NK-92 (cell line): ENCODE measurements around the gene SLC15A3.
A peak's percentile ranks its signal among the peaks of the same experiment; 100 is the strongest.
"Not testable (repeated sequence)": the region's sequence is repeated elsewhere in the genome, so short reads cannot be mapped to it uniquely, and the experiment has no call there.

Source experiments
- DNase-seq: peaks from one replicate; lab custom pipeline; 2025; ENCODE audit not compliant: unreplicated experiment; lab: John Stamatoyannopoulos, UW

The SLC15A3 gene

DNA sequence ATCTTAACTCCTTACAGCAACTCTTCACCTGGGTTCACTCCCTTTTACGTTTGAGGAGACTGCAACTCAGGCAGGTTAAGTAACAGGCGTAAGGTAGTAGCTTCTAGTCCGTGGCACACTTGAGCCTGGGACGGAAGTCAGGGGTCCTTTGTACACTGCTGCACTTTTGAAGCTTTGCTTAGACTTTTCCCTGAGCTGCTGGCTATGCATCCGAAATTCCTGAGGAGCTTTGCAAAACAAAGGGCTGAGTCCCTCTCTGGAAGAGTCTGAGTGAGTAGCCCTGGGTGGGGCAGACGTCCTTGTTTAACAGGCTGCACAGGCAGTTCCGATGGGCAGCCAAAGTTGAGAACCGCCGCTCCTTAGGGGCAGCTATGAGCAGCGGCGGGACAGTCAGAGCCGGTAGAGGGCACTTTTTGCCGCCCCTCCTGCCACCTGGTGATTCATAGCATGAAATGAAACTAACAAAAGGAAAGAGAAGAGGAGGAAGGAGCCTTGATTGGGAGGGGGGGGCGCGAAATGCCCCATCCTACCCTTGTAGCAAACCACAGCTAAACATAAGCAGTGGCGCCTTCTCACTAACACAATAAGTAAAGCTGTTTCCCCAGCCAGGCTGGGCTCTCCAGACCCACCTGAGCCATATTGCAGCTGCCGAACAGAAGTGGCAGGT, 36.6 kb downstream of the SLC15A3 start:
- no peak for DNase-seq

DNA sequence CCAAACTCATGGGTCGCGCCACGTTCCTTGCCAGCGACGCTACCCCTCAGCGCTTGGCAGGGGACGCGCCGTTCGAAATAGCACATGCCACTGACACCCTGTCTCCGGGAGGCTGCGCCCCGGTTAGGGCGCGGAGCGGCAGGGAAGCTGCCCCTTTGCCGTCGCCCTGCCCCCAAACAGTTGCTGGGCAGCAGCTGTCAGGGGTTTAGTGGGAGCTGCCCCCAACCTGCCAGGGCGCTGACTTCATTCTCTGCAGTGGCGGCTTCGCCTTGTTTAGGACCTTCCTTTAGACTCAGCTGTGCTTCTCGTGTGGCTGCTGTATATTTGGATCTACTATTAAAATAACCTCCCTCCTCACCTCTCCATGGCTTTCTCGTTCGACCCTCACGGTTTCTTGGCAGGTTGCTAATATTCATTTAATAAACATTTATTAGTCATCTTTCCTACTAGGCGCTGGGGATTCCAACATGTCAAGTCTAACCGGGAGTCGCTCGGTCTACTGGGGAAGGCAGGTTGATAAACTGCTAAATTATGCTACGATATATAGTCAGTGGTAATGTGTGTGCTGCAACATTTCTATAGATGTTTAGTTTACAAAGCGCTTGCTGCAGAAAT, 37.2 kb downstream of the SLC15A3 start:
- no peak for DNase-seq

DNA sequence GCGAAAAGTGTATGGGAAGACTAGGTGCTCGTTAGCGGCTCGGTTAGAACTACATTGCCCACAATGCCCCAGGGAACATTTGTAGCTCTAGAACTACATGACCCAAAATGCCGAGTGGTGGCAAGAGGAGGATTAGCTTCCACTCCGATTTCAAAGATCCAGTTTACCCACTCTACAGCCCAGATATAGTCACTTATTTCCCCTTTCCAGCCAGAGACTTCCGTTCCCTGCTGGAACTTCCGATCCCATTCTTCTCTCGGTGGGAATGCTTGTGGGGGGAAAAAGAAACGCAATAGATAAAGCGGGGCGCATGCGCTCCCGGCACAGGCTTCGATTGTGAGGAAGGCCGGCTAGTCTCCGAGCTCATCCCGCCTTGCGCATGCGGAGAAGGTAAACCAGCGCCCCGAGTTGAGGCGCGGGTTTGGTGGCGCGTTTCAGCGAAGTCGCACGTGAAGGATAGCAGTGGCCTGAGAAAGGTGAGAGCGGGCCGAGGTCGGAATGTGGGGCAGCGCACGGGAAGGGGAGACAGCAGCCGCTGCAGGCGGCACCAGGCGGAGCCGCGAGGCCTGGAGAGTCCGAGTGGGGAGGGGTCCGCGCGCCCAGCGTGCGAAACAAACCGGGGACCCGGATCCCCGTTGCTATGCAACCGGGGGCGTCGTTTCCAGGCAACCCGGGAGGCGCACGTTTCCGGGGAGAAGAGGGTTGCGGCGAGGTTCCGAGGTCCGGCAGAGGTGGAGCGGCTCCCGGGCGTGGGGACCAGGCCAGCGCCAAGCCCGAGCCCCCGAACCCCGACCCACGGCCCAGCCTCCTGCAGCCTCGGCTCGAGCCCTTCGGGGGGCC, 38.0 kb downstream of the SLC15A3 start, which contains the start of gene TMEM109:
Gene TMEM109, plus strand, starts transcription at position 366 of the 840 bp plus-strand sequence. CDS start 5,536 bp downstream, outside the sequence.
- peak; percentile 57 for DNase-seq

DNA sequence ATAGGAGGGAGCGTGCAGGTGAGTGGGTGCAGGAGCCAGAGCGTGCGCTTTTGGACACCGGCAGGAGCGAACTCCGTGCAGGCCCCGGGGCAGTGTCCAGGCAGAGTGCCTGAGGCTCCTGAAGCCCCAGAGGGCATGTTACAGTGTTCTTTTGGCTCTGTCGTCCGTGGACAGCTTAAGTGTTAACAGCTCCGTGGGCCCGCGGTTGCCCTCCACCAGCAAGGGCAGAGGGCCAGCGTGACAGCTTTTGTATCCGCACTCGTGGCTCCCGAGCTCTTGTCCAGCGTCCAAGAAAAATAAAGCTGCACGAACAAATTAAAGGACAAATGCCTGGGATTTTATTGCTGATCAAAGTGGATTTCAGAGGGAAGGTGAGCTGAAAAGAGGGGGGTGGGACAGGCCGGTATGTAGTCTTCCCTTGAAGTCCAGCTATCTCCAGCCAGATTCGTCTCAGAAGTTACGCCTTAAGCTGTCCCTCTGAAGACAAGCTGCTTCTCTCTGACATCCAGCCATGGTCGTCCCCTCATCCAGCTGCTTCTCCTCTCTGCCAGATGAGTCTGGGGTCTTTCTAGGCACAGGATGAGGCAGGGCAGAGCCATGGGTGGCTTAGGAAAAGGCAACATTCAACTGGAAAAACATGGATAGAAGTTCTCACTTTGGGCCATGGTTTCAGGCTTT, 39.0 kb downstream of the SLC15A3 start:
- DNase-seq = no peak

DNA sequence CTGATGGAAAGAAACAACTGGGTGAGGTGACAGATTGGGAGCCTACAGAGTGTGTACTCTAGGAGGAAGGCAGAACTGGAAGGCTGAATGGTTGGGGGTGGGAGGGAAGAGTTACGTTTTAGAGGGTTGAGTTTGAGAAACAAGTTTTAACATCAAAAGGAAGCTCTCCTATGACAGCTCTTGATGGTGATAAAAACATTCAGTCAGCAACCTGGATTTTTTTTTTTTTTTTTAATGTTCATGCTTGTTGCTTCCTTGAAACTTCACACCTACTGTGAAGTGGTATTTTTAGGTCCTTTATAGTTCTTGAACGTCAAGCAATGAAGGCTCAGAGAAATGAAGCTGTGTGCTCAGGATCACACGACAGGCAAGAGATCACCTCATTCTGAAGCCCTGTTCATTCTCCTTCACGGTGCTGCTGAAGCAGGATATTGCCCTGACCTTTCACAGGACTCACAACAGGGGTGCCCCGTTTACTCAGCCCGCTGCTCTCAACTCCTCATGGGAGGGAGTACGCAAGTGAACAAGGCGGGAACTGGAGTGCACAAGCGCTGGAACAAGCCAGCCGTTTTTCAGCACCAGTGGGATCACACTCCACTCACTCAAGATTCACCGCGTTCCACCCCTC, 39.6 kb downstream of the SLC15A3 start:
- DNase-seq = no peak

DNA sequence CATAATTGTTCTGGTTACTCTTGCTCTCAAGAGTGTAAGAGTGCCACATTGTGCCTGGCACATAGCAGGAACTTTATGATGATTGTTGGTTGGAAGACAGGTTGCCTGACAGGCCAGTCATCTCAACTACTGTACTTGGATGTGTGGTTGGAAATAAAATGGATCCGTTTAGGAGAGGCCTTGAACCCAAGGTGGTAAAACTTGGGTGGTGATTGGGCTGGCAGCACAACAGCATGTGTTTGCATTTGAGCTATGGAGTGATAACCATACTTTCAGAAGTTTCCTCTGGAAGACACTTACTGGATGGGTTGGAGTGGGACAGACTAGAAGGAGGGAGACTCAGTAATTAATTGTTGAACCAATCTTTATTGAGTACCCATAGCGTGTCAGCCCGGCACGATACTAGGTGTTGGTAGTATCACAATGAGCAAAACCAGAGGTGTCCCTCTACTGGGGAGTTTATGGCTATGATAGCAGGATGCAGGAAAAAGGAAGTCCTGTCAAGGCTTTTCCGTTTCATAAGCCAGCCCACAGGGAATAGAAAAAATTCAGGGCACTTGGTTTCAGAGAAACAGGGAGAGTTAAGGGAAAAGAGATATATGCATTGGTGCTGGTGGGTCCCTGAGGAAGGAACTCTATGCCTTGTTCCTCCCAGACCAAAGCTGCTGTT, 41.1 kb downstream of the SLC15A3 start:
- no peak for DNase-seq

DNA sequence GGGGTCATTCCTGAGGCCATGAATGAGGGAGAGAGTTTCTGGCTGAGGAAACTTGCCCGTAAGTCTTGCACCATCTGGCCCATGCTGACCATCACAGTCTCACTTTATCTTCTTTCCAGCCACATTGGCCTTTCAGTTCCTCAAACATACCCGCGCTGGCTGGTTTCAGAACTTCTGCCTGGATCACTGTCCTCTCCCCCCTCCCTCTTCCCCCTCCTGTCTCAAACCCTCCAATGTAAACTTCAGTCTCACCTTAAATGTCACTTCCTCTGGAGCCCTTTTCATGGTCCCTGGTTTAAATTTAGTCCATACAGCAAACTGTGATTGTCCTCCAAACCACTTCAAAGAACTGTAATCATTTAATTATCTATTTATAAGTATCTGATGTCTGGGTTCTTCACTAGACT, 41.7 kb downstream of the SLC15A3 start:
- DNase-seq = no peak

DNA sequence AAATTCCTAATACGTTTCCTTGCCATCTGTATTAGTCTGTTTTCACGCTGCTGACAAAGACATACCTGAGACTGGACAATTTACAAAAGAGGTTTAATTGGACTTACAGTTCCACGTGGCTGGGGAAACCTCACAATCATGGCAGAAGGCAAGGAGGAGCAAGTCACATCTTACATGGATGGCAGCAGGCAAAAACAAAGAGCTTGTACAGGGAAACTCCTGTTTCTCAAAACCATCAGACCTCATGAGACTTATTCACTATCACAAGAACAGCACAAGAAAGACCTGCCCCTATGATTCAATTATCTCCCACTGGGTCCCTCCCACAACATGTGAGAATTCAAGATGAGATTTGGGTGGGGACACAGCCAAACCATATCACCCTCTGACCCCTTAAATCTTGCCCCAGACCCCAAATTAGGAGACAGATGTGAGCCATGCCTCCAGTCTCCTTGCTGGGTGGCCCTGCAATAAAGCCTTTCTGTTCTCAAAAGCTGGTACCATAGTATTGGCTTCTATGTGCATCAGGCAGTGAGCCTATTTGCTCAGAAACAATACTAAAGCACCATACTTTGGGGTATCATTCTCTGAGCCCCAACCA, 42.2 kb downstream of the SLC15A3 start:
- DNase-seq = not testable (repeated sequence)

DNA sequence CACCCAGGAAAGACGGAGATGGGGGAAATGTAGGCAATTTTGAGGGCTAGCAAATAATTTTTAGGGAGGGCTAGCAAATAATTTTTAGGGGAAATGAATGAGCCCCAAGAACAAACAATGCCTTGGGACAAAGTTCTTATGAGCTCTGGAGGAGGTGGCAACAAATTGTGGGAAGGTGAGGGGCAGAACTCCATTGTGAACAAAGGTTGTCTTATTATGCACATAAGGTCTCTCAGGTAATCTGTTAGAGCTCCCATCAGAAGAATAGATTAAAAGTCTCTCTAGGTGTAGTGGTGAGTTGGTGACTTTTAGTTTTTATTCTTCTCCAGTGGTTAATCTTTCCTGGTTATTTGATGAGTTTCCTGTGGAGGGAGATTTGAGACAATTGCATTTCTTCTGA, 43.2 kb downstream of the SLC15A3 start:
- DNase-seq = no peak

DNA sequence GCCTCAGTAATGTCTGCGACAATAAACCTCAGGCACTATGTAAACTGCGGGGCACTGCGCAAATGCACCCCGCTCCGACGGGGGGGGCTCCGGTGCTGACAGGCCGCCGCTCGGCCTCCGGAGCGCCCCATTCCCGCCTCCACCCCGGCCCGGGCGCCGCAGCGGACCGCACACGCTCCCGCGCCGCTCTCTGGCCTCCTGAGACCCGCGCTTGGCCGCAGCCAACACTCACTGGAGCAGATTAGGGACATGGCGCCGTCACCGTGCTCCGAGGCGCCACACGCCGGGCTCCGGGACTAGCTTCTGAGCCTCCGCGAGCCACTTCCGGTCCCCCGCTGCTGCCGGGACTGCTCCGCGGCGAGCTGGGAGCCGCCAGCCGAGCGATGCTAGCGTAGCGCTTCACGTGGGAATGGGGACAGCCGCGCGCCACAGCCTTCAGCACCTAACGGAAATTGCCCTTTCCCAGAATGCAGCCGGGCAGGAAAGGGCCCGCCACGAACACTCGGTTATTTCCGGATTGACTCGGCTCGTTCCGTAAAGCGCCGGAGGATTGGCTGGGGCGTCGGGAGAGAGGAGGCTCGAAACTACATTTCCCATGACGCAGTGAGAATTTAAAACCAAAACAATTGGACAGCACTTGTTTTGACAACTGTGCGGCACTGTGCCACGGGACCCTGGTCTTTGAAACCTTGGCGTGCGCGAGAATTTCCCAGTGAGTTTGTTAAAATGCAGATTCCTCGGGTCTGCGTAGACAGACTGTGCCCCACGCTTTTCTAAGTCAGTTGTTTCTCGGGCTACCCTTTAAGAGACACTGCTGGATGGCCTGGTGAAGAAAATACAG, 45.6 kb downstream of the SLC15A3 start, which contains the start of gene PRPF19:
Gene PRPF19, minus strand, starts transcription at position 454 of the 841 bp plus-strand sequence. Its CDS starts 203 bp downstream, at position 251.
- DNase-seq = peak; percentile 85

DNA sequence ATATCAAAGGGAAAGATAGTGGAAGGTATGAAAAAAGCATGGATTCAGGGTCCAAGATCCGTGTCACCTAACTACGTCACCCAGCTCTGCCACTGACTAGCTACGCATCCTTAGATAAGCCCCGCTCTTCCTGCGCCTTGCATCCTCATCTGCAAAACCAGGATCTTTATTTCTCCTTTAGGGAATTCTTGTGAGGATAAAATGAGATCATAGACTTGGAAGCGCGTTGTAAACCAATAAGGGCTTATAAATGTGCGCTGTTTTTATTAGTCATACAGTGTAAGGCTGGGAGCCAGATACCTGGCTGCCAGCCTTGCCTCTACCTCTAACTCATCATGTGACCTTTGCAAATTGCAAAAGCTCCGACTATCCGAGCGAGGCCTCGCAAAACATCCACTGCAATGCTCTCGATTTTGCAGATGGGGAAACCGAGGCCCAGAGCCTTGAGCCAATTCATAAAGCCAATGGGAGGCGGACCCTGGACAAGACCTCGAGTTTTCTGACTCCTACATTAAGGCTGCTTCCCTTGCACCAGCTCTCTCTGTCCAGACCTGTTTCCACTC, 46.3 kb downstream of the SLC15A3 start:
- no peak for DNase-seq

DNA sequence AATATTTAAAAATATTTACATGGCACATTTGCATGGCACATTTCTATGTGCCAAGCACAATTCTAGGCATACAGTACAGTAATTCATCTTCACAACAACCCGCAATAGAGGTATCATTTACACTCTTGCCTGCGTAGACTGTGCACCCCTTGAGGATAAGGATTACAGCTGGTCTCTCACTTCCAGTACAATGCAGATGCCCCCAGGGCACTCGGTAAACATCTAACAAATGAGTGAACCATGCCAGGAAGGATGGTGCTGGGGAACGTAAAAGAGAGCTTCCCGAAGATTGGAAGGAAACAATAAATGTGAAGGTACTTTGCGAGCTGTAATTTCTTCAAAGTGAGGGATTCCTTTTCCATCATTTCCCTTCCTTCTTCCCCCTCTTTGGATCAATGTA, 46.9 kb downstream of the SLC15A3 start:
- no peak for DNase-seq

DNA sequence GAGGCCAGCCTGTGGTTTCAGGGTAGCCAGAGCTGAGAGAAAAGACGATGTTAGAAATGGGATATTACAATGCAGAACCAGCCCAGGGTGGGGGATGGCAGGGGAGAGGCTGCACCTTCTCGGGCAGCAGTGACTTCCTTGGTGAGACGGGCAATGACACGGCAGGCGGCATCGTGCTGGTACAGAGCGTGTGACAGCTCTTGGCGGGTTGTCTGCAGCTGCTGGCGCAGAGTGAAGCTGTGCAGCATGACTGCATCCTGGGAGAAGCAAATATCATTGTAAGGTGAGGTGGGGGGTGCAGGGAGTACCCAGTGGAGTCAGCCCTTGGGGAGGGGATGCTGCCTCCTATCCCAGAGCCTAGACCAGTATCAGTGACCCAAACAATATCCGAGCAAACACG, 49.4 kb downstream of the SLC15A3 start:
- DNase-seq = no peak

DNA sequence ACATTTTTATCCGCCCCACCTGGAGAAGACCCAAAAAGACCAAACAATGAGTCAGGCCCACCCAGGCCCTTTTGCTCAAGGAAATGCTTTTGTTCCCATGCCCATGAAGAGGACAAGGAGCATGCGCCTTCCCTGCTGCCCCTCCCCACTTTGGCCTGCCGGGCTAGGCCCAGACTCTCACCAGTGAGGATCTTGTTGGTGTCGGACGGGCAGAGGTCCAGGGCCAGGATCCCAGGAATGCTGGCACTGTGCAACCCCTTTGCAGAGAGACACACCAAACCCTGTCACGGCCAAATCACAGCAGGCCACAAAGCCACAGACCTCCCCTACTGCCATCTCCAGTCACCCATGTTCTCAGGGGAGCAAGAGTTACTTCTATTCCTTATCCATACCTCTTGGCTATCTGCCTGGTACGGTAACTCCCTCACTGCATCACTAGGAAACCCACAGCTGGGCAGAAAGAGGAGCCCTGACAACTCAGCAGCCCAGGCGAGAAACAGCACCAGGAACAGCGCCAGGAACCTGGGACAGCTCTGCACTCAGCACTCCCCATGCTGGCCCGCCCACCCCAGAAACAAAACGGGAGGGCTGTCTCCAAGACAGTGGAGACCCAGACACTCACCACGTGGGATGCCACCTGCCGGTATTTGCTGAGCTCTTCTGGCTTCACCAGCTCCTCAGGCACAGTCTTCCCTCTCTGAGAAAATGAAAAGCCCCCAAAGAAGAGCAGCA, 51.1 kb downstream of the SLC15A3 start:
- no peak for DNase-seq

DNA sequence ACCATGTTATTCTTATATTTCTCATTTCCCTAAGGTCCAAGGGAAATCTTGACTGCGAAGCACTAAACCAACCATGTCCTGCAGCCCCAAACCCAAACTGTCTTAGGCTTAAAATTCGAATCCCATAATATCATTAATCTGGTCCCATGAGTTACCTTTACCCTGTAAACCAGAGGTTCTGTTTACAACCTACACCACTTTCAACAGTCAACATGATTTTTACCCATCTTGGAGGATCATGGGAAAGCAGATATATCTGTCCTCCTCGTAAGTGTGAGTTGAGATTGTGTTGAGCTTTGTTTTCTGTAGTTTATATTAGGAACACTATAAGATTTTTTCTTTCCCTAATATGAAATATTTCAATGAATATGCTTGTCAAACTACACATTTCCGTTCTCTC, 52.0 kb downstream of the SLC15A3 start:
- no peak for DNase-seq

DNA sequence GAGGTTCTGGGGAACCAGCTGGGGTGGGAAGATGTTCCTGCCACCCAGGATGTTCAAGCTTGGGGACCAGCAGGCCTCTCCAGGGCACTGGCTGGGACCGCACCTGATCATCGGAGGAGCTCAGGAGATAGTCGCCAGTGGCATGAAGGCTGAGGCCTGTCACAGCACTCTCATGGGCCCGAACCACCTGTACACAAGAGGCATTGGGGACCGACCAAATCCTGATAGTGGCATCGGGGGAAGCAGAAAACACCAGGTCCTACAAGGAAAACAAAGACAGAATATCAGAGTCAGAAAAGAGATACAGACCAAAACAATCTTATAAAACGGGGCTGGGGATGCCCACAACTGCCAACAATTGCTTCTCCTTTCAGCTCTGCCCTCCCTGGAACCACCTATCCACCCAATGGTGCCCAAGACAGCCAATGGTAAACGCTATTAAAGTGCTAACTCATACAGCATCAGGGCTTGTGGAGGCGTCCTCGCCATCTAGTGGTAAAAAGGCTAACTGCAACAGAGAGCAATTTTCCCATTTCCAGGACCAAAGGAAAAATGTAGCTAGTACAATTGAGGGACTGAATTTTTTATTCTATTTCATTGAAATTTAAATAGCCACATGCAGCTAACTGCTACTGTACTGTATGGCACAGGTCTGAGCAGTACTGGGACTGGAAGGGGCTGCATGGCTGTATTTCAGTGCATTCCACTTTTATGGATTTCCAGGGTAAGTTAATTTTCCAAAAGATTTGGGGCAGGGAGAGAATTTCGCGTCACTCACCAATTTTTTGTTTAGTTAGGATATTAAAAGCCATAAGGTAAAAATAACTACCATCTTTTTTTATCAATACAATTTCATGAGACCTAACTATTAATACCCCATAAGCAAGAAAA, 52.7 kb downstream of the SLC15A3 start:
- no peak for DNase-seq

DNA sequence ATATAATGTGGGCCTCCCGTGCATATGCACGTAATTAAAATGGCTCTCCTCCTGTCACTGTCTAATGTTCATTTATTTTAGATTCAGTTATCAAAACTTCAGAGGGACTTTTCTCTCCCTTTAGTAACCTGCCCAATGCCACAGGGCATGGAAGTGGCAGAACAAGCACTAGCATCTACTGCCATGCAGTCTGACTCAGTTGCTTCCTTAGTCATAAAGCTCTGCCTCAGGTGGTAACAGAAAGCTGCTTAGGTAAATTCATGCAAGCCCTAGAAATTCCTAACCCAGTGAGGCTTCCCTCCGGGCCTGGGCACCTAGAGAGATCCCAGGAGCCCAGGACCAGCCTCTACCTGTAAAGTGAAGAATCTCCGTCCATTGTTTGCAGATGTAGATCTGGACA, 54.5 kb downstream of the SLC15A3 start:
- no peak for DNase-seq
